PC-3 (cell line): Measurements from ENCODE around the gene ZBTB12.

ENCODE experiments used
- CTCF ChIP-seq: fragments of 300-600 bp; sonication (generic); conservative IDR thresholded peaks from 2 replicates; pipeline ENCODE4 v1.5.1; 2017; ENCODE audit warnings: antibody characterized with exemption, low read depth, mild to moderate bottlenecking, low read length
- EZH2 ChIP-seq: fragments of 300-600 bp; sonication (generic); IDR thresholded peaks from one replicate; pipeline ENCODE4 v1.6.1; 2017; ENCODE audit warnings: antibody characterized with exemption, mild to moderate bottlenecking, low read length; ENCODE audit not compliant: unreplicated experiment

- TF ChIP-seq CTCF (no peak), EZH2 (no peak)
These were observed 4.2 kb upstream of the ZBTB12 start for GRCh38 chr6:31906122-31906521.
